CD14-positive monocyte (primary cell): Measurements from ENCODE around the gene HAGH. TPM values are rescaled to one million over a fixed set of nuclear protein-coding genes. Genes with fewer than 3 reads are reported as not detected.

ENCODE experiments used
- DNase-seq, 3 donors: peaks; one replicate each; pipeline ENCODE4 v3.0.0-alpha.2; 2011 to 2022
- H2AFZ ChIP-seq: 2 replicates; pipeline ENCODE4 v1.6.0; 2012; ENCODE audit warnings: mild to moderate bottlenecking, low read depth, low read length, inconsistent platforms; ENCODE audit not compliant: insufficient read depth, poor library complexity, severe bottlenecking
- H3K27ac ChIP-seq, 2 donors: 1 replicate in 1 of 2; 2 replicates in 1 of 2; pipeline ENCODE4 v1.5.1; 2012 to 2013; ENCODE audit warnings: low read length in 2 of 2, control low read depth in 1 of 2, inconsistent platforms in 1 of 2, low read depth in 1 of 2, mild to moderate bottlenecking in 1 of 2
- H3K27me3 ChIP-seq, 2 donors: one replicate each; pipeline versions ENCODE4 v1.6.0 to v1.6.1; 2011 to 2013; ENCODE audit warnings: low read length in 2 of 2; ENCODE audit not compliant: control insufficient read depth in 2 of 2, insufficient read depth in 2 of 2
- H3K36me3 ChIP-seq, 2 donors: replicated peaks in 1 of 2; 1 replicate in 1 of 2; 2 replicates in 1 of 2; pipeline versions ENCODE4 v1.5.1 to v1.6.1; 2012 to 2013; ENCODE audit warnings: low read length in 2 of 2, control low read depth in 1 of 2, inconsistent platforms in 1 of 2, mild to moderate bottlenecking in 1 of 2; ENCODE audit not compliant: insufficient read depth in 2 of 2, control insufficient read depth in 1 of 2
- H3K4me1 ChIP-seq, 2 donors: 1 replicate in 1 of 2; 2 replicates in 1 of 2; pipeline versions ENCODE4 v1.5.1 to v1.6.1; 2012 to 2013; ENCODE audit warnings: low read length in 2 of 2, control low read depth in 1 of 2, inconsistent platforms in 1 of 2, mild to moderate bottlenecking in 1 of 2, moderate library complexity in 1 of 2; ENCODE audit not compliant: insufficient read depth in 2 of 2, control insufficient read depth in 1 of 2
- H3K4me2 ChIP-seq: replicated peaks from 2 replicates; pipeline ENCODE3; 2012; ENCODE audit warnings: low read length, moderate library complexity, mild to moderate bottlenecking; ENCODE audit not compliant: poor library complexity, severe bottlenecking; ENCODE audit errors: extremely low read depth
- H3K4me3 ChIP-seq, 3 experiments: fragments of 200-600 bp in 1 of 3; sonication (generic) in 1 of 3; replicated peaks in 1 of 3; 1 replicate in 2 of 3; 2 replicates in 1 of 3; pipeline ENCODE4 v1.5.1; 2011 to 2013; ENCODE audit warnings: low read length in 3 of 3, mild to moderate bottlenecking in 3 of 3, control low read depth in 2 of 3, low read depth in 2 of 3, inconsistent platforms in 1 of 3, moderate library complexity in 1 of 3
- H3K79me2 ChIP-seq: 2 replicates; pipeline ENCODE4 v1.6.0; 2012; ENCODE audit warnings: mild to moderate bottlenecking, control low read depth, inconsistent platforms, low read length, moderate library complexity; ENCODE audit not compliant: insufficient read depth
- H3K9ac ChIP-seq: 2 replicates; pipeline ENCODE4 v1.6.0; 2017; ENCODE audit warnings: low read length, mild to moderate bottlenecking; ENCODE audit not compliant: insufficient read depth, poor library complexity, severe bottlenecking
- H3K9me3 ChIP-seq, 2 donors: replicated peaks in 1 of 2; 1 replicate in 1 of 2; 2 replicates in 1 of 2; pipeline versions ENCODE4 v1.5.1 to v1.6.1; 2012 to 2013; ENCODE audit warnings: low read length in 2 of 2, control low read depth in 1 of 2; ENCODE audit not compliant: control insufficient read depth in 1 of 2, insufficient read depth in 1 of 2
- H4K20me1 ChIP-seq: 2 replicates; pipeline ENCODE4 v1.6.0; 2012; ENCODE audit warnings: mild to moderate bottlenecking, low read length, control low read depth, moderate library complexity; ENCODE audit not compliant: insufficient read depth
- H3K27ac Mint-ChIP-seq, 7 donors: one replicate each; pipeline ENCODE4 v1.8.0; 2020; ENCODE audit warnings: mild to moderate bottlenecking in 7 of 7, mixed read lengths in 7 of 7, moderate library complexity in 6 of 7, inconsistent platforms in 2 of 7
- H3K27me3 Mint-ChIP-seq, 3 donors: one replicate each; pipeline ENCODE4 v1.8.0; 2021 to 2022; ENCODE audit warnings: low read depth in 3 of 3, mild to moderate bottlenecking in 3 of 3, mixed read lengths in 3 of 3, moderate library complexity in 3 of 3, inconsistent platforms in 1 of 3
- H3K36me3 Mint-ChIP-seq, 2 donors: one replicate each; pipeline ENCODE4 v1.8.0; 2020; ENCODE audit warnings: mixed read lengths in 2 of 2, inconsistent platforms in 1 of 2, mild to moderate bottlenecking in 1 of 2
- H3K4me1 Mint-ChIP-seq: one replicate; pipeline ENCODE4 v1.8.0; 2020; ENCODE audit warnings: mild to moderate bottlenecking, mixed read lengths
- H3K4me3 Mint-ChIP-seq, 2 donors: one replicate each; pipeline ENCODE4 v1.8.0; 2020; ENCODE audit warnings: mild to moderate bottlenecking in 2 of 2, mixed read lengths in 2 of 2, moderate library complexity in 1 of 2
- H3K9me3 Mint-ChIP-seq, 7 donors: one replicate each; pipeline ENCODE4 v1.8.0; 2020 to 2022; ENCODE audit warnings: mixed read lengths in 7 of 7, mild to moderate bottlenecking in 6 of 7, moderate library complexity in 6 of 7, inconsistent platforms in 2 of 7
- CTCF ChIP-seq: fragments of 200-600 bp; IDR thresholded peaks from one replicate; pipeline ENCODE4 v1.8.0; 2022; ENCODE audit warnings: antibody characterized with exemption, mild to moderate bottlenecking
- WGBS: methylation state at CpG from one replicate; pipeline ENCODE4 v1.1.5; 2013; ENCODE audit warnings: missing lambda C conversion rate; ENCODE audit not compliant: insufficient coverage; 5-methylcytosine and 5-hydroxymethylcytosine counted together
- intact Hi-C, 2 donors: fragments of 100-400 bp; cut with micrococcal nuclease; formaldehyde crosslinking; loops; one replicate each; pipeline versions ENCODE4 v1.15.0 to v1.15.1; 2023
- polyA plus RNA-seq, 3 donors: library from polyadenylated mRNA; depleted of rRNA in 1 of 3; unstranded in 2 of 3; stranded (reverse) in 1 of 3; fragments of 300-500 nt in 2 of 3; fragments of >200 nt in 1 of 3; fragmentation: Illumina TruSeq in 2 of 3; gene quantifications; 1 replicate in 2 of 3; 2 replicates in 1 of 3; pipeline ENCODE4 v1.2.3, GENCODE V29; 2012 to 2021

Gene HAGH
- polyA plus RNA-seq, 3 donors = 42.6 to 82.1 (median 47.7) TPM

- Histone ChIP-seq H3K79me2 (no peaks in the 10 kb centered on the region), H3K4me3 (no peak overlapping the region), H3K9ac (no peak overlapping the region), H4K20me1 (no peaks in the 10 kb centered on the region), H2AFZ (no peak overlapping the region), H3K36me3 (no peaks in the 10 kb centered on the region), H3K4me1 (no peaks in the 10 kb centered on the region), H3K27ac (no peak overlapping the region), H3K27me3 (no peaks in the 10 kb centered on the region), H3K9me3 (no peaks in the 10 kb centered on the region), H3K4me2 (no peak overlapping the region)
- intact Hi-C loops = no loop called here
- Mint-ChIP-seq H3K27me3 (peaks cover 0 to 2% (median 1%) of the 10 kb centered on the region in 3 donors), H3K4me1 (no peaks in the 10 kb centered on the region), H3K9me3 (no peaks in the 10 kb centered on the region), H3K4me3 (no peak overlapping the region), H3K36me3 (no peaks in the 10 kb centered on the region), H3K27ac (peak overlapping the region in 1 of 7 donors; percentile 22)
- no peak for DNase-seq
- 76% methylated on average over 9 of the region's 9 CpGs for WGBS
- TF ChIP-seq CTCF = no peak
Measured at GRCh38 chr16:1839554-1839953, 12.9 kb upstream of the HAGH start.

GRCh38 chr16:1834096-1834495 is 7.5 kb upstream of the HAGH start:
- no peak overlapping the region for H3K4me3 Mint-ChIP-seq
- H3K27ac Mint-ChIP-seq = no peak overlapping the region
- H3K9me3 Mint-ChIP-seq = no peaks in the 10 kb centered on the region
- Histone ChIP-seq H4K20me1 (no peaks in the 10 kb centered on the region), H3K36me3 (peaks cover 0 to 7% of the 10 kb centered on the region in 2 donors), H2AFZ (no peak overlapping the region), H3K9ac (no peak overlapping the region), H3K9me3 (no peaks in the 10 kb centered on the region), H3K4me1 (peaks cover under 1 to 4% of the 10 kb centered on the region in 2 donors), H3K4me3 (no peak overlapping the region), H3K27ac (no peak overlapping the region), H3K79me2 (no peaks in the 10 kb centered on the region), H3K4me2 (no peak overlapping the region), H3K27me3 (no peaks in the 10 kb centered on the region)
- WGBS = no CpG with 5 or more reads among the region's 5 CpGs
- DNase-seq = no peak
- H3K27me3 Mint-ChIP-seq = no peaks in the 10 kb centered on the region
- peaks cover 3% of the 10 kb centered on the region for H3K4me1 Mint-ChIP-seq
- TF ChIP-seq CTCF = no peak
- peaks cover 7 to 13% of the 10 kb centered on the region in 2 donors for H3K36me3 Mint-ChIP-seq
- intact Hi-C loops = no loop called here
